ENCODE data around the gene HHLA2.
"Not testable (repeated sequence)": the region's sequence is repeated elsewhere in the genome, so short reads cannot be mapped to it uniquely, and the experiment has no call there.

HHLA2 gene

GRCh38 chr3:108343491-108343890, 47.1 kb downstream of the HHLA2 start:
- no peak for DNase-seq

- DNase-seq = no peak
Observed at GRCh38 chr3:108345492-108346205, 49.3 kb downstream of the HHLA2 start.

- no peak for DNase-seq
Observed at GRCh38 chr3:108346301-108347227, 50.2 kb downstream of the HHLA2 start.

GRCh38 chr3:108352176-108352575, 55.8 kb downstream of the HHLA2 start:
- no peak for DNase-seq

- no peak for DNase-seq
Observed at GRCh38 chr3:108354562-108354961, 58.2 kb downstream of the HHLA2 start.

- DNase-seq = no peak
Observed at GRCh38 chr3:108357042-108357441, 60.7 kb downstream of the HHLA2 start.

GRCh38 chr3:108359011-108359410, 62.7 kb downstream of the HHLA2 start:
- no peak for DNase-seq

- no peak for DNase-seq
Observed at GRCh38 chr3:108376026-108376425, 79.7 kb downstream of the HHLA2 start.

- no peak for DNase-seq
Observed at GRCh38 chr3:108377384-108377783, 81.0 kb downstream of the HHLA2 start.

- DNase-seq = no peak
Observed at GRCh38 chr3:108378153-108378951, 82.0 kb downstream of the HHLA2 start.

GRCh38 chr3:108378952-108379342, 82.6 kb downstream of the HHLA2 start:
- DNase-seq = not testable (repeated sequence)

- no peak for DNase-seq
Observed at GRCh38 chr3:108380128-108380795, 83.9 kb downstream of the HHLA2 start.

GRCh38 chr3:108381529-108382140, 85.3 kb downstream of the HHLA2 start:
- DNase-seq = no peak

- DNase-seq = no peak
Observed at GRCh38 chr3:108383306-108383705, 87.0 kb downstream of the HHLA2 start.

- DNase-seq = no peak
Observed at GRCh38 chr3:108387063-108387462, 90.7 kb downstream of the HHLA2 start.

GRCh38 chr3:108388136-108389132, 92.1 kb downstream of the HHLA2 start:
- no peak for DNase-seq

- no peak for DNase-seq
Observed at GRCh38 chr3:108389372-108389771, 93.0 kb downstream of the HHLA2 start.

GRCh38 chr3:108391917-108392593, 95.7 kb downstream of the HHLA2 start:
- DNase-seq = no peak

- DNase-seq = no peak
Observed at GRCh38 chr3:108393128-108393900, 97.0 kb downstream of the HHLA2 start.

Measured in femur (tissue), 1 donor.